Gastrocnemius medialis (tissue), 4 donors: ENCODE results near the gene NR2C1.

ENCODE experiments used
- CTCF ChIP-seq, 5 experiments: fragments of 450-650 bp in 3 of 5; fragments of 200-600 bp in 2 of 5; sonication (generic) in 2 of 5; IDR thresholded peaks in 4 of 5; conservative IDR thresholded peaks in 1 of 5; 1 replicate in 4 of 5; 2 replicates in 1 of 5; pipeline ENCODE4 v1.5.1; 2016 to 2019; ENCODE audit warnings: antibody characterized with exemption in 5 of 5, mild to moderate bottlenecking in 3 of 5, moderate library complexity in 3 of 5
- POLR2A ChIP-seq, 2 donors: fragments of 450-650 bp; IDR thresholded peaks; one replicate each; pipeline ENCODE4 v1.6.1; 2017; ENCODE audit warnings: antibody characterized with exemption in 2 of 2, mild to moderate bottlenecking in 2 of 2, moderate library complexity in 2 of 2

GRCh38 chr12:95003921-95004272, 69.5 kb downstream of the NR2C1 start:
- TF ChIP-seq CTCF (IDR thresholded peaks at IDR 0.05 in 4 of 5, conservative IDR thresholded peaks at IDR 0.05 in 1 of 5) (no peak), POLR2A (IDR thresholded peaks at IDR 0.05) (no peak)
